HG03103 (cell line): ENCODE data around the gene ZNF662.

Source experiments
- ATAC-seq: cut with Tn5 transposase; IDR thresholded peaks from one replicate; pipeline ENCODE4 v1.9.1; 2021; ENCODE audit warnings: low read depth; ENCODE audit not compliant: unreplicated experiment

Gene ZNF662

DNA sequence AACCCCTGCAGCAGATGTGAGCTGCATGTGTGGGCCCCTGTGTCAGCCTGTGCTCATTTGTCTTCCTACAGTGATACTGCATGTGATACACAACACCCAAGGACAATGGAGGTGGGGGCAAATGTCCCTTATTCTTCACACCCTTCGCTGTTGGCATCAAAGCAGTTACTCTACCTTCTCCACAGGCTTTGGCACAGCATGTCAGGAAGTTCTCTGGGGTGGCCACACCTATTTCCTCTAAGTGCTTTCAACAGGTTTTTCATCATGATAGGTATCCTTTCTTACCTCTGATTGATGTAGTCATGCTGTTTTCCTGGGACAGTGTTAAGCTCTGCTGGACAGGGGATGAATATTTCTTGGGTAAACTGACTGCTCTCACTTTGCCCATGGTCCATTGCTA, 29.5 kb downstream of the ZNF662 start:
- no peak for ATAC-seq

DNA sequence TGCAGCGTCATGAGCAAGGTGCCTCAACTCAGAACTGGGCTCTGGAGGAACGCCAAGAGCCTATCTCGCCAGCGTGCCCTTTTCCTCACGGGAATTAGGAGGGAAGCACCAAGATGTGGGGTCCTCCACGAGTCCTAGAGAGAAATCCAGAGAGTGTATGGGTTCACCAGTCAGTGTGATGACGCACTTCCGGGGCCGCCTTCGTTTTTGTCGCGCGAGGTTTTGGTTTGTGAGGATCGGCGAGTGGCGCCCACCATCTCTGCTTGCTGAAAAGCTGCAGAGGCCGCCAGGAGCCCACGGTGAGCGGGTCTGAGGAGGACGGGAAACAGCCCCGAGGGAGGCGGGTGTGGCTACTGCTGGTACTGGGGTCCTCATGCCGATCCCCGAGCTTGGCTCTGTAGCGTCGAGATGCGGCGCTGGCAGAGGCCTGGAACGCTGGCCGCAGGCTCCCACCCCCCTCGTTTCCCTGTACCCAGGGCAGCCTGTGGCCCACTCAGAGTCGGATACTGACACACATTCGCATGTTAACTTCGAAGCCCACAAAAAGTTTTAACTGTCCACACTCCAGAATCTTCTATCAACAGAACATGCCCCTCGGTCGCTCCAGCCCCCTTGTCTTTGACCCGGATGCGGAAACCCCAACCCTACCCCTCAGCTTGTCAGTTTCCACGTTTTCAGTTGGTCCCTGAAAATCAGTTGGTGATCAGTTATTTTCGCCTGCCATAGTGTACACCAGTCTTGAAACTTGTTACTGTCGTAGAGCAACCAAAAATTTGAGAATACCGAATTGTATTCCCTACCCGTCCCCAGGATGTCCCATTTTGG, 30.4 kb downstream of the ZNF662 start:
- ATAC-seq, result no peak

DNA sequence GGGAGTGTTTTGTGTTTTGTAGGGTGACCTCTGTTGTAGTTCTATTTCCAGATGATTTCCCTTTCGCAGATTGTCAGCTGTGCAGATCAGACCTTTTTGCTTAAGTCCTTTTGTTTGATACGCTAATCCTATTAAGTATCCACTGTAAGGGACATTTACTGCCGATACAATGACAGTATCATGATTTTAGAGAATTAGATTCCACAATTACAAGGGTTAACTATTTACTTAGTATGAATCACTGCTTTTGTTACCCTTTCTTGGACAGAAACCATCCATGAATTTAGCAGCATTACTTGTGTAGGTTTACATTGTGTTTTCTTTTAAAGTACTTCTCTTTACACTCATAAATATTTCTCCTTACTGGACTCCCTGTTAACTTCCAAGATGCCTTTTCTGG, 31.4 kb downstream of the ZNF662 start:
- ATAC-seq, result no peak

DNA sequence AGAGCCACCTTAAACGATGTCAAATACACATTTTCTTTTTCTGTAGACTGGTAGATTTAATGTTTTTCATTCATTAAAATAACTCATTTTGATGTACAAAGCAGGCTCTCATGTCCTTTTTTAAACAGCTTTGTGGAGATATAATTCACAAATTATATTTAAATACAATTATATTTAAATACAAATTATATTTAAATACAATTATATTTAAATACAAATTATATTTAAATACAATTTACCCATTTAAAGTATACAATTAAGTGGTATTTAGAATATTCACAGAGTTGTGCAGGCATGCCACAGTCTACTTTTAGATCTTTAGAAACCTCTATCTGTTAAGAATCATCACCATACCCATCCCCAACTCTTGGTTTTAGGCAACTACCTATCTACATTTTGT, 36.8 kb downstream of the ZNF662 start:
- no peak for ATAC-seq

DNA sequence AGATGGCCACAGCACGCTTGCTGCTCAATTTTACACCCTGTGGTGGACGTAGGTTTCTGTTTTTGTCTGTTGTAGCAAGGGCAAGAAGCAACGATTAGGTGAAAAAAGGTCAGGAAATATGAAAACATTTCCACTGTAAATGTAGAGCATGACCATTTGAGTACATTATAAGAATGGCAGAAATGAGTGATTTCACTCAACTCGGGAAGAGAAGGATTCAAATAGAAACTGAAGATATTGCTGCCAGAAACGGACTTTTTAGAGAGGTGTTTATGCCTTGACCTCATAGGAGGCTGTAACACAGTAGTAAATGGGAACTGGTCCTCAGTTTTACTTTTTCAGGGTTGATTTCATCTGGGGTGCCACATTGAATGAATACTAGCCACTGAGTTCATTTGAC, 40.1 kb downstream of the ZNF662 start:
- no peak for ATAC-seq

DNA sequence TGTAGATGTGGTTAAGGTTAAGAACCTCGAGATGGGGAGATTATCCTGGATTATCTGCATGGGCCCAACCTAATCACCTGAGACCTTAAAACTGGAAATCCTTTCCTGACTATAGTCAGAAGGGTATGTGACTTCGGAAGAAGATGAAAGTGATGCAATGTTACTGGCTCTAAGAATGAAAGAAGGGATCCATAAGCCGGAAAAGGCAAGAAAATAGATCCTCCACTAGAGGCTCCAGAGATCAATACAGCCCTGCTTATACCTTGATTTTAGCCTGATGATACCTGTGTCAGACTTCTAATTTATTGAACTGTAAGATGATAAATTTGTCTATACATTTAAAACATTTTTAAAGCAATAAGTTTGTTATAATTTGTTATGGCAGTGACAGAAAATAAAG, 51.6 kb downstream of the ZNF662 start:
- no peak for ATAC-seq

DNA sequence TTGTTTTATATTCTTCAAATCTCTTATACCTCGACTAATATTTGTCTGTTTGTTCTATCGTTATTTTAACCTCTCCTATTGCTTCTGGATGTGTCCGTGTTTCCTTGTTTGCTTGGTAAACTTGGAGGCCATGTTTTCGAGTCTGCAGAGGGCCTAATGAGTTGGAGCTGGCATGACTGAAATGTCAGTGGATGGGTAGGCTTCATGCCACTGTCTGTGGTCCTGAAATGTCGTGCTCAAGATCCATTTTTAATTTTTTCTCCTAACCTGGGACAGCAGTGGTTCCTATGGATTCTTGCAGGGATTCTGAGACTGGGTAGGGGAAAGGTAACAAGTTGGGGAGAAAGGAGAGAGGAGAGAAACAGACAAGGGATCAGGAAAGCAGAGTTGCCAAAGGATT, 54.3 kb downstream of the ZNF662 start:
- no peak for ATAC-seq

DNA sequence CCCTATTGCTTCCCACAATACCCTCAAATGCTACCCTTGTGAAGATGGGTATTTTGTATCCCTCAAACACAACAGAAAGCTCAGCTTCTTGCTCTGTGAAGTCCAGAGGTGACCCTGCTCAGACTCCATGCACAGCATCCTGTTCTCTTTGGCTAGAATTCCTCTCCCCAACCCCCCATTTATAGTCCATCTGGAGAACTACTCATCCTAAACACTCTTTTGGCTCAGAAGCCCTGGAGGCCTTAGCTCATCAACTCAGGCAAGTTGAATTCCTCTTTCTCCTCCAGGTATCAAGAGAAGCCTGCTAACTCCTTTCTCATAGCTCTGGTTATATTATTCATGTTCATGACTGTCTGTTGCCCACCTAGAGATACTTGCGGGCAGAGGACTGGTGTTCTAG, 54.8 kb downstream of the ZNF662 start:
- ATAC-seq, result no peak

DNA sequence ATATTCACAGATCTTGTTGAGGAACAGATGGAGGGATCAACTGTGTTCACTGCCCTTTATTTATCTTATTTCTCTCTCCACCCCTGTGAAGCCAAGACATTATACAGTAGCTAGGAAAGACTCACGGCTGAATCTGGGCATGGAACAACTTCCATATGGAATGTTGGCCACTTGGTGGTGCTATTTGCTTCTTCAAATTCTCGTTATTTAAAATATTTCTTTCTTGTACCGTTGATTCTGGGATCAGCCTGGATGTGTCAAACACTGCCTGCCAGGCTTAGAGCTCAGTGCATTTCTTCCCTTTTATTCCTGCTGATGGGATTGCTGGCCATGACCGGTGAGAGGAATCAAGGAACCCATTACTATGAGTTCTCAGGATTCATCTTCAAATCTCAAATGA, 55.7 kb downstream of the ZNF662 start:
- no peak for ATAC-seq

DNA sequence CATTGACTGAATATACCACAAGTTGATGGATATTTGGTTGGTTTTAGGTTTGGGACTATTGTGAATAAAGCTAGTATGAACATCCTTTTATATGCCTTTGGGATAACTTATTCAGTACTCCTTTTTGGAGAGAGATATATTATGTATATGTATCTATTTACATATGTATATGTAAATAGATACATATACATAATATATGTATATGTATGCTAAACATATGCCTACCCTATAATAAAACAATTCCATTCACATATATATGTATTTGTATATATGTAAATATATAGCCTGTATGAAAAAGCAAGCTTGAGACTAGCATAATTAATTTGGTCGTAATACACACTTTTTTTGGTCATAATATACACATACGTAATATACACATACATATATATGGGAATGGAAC, 57.3 kb downstream of the ZNF662 start:
- no peak for ATAC-seq

DNA sequence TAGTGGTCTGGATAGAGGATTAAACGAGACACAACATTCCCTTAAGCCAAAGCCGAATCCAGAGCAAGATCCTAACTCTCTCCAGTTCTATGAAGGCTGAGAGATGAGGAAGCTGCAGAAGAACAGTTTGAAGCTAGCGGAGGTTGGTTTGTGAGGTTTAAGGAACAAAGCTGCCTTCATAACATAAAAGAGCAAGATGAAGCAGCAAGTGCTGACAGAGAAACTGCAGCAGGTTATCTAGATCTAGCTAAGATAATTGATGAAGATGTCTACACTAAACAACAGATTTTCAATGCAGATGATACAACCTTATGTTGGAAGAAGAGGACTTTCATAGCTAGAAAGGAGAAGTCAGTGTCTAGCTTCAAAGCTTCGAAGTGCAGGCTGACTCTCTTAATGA, 58.3 kb downstream of the ZNF662 start:
- no peak for ATAC-seq
